Measurements from ENCODE around the gene TGM1. TPM values are rescaled to one million over a fixed set of nuclear protein-coding genes. Genes with fewer than 3 reads are reported as not detected.
A peak's percentile ranks its signal among the peaks of the same experiment; 100 is the strongest.

TGM1 gene
- total RNA-seq, 1 donor from 2014 or later: 5.9 TPM

DNA sequence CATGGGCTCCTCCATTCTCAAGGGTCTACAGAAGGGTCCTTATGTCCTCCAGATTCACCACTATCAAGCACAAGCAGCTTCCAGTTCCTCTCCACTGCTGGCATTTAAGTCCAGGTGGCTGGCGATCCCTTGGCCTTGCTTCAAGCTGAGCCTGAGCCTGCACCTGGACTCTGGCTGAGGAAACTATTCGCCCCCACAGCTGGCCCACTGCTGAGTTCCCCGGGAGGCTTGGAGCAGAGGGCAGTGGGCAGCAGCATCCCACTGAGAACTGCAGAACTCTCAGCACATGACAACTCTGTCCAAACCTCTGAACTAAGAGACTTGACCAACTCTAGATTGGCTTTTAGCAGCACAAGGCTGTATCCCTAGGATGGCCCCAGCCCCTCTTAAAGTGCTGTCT is 19.8 kb upstream of the TGM1 start:
- no peak for DNase-seq
- Histone ChIP-seq H3K4me1 (peaks cover 37% of the 10 kb centered on the region), H3K36me3 (no peaks in the 10 kb centered on the region), H3K4me3 (no peak overlapping the region), H3K9me3 (no peaks in the 10 kb centered on the region), H3K27ac (peak overlapping the region; percentile 53), H3K27me3 (ENCODE audit: low read depth) (no peaks in the 10 kb centered on the region)
- intact Hi-C loops (cut with DNase I): no loop called here
- ATAC-seq: no peak
- TF ChIP-seq, protein P1, sequence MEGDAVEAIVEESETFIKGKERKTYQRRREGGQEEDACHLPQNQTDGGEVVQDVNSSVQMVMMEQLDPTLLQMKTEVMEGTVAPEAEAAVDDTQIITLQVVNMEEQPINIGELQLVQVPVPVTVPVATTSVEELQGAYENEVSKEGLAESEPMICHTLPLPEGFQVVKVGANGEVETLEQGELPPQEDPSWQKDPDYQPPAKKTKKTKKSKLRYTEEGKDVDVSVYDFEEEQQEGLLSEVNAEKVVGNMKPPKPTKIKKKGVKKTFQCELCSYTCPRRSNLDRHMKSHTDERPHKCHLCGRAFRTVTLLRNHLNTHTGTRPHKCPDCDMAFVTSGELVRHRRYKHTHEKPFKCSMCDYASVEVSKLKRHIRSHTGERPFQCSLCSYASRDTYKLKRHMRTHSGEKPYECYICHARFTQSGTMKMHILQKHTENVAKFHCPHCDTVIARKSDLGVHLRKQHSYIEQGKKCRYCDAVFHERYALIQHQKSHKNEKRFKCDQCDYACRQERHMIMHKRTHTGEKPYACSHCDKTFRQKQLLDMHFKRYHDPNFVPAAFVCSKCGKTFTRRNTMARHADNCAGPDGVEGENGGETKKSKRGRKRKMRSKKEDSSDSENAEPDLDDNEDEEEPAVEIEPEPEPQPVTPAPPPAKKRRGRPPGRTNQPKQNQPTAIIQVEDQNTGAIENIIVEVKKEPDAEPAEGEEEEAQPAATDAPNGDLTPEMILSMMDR (IDR thresholded peaks at IDR 0.05): no peak

DNA sequence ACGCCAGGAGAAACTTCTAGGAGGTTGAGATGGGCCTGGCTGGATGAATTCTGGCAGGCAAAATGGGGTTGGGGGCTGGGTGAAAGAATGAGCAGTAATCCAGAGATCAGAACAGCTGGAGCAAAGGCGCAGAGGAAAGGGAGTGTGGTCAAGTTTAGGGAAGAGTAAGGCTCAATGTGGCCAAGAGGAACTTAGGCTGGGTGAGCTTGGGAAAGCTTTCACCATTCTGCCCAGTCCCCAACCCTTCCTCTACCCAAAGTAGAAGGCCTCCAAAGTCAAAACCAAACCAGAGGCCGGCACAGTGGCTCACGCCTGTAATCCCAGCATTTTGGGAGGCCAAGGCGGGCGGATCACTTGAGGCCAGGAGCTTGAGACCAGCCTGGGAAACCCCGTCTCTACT is 18.7 kb upstream of the TGM1 start:
- Histone ChIP-seq H3K9me3 (no peaks in the 10 kb centered on the region), H3K27ac (peak overlapping the region; percentile 53), H3K4me3 (no peak overlapping the region), H3K27me3 (ENCODE audit: low read depth) (no peaks in the 10 kb centered on the region), H3K4me1 (peaks cover 48% of the 10 kb centered on the region), H3K36me3 (no peaks in the 10 kb centered on the region)
- TF ChIP-seq, protein P1 (IDR thresholded peaks at IDR 0.05): no peak
- intact Hi-C loops (cut with DNase I): no loop called here
- DNase-seq (no peak), ATAC-seq (peak in 1 of 2 donors; percentile 25)

DNA sequence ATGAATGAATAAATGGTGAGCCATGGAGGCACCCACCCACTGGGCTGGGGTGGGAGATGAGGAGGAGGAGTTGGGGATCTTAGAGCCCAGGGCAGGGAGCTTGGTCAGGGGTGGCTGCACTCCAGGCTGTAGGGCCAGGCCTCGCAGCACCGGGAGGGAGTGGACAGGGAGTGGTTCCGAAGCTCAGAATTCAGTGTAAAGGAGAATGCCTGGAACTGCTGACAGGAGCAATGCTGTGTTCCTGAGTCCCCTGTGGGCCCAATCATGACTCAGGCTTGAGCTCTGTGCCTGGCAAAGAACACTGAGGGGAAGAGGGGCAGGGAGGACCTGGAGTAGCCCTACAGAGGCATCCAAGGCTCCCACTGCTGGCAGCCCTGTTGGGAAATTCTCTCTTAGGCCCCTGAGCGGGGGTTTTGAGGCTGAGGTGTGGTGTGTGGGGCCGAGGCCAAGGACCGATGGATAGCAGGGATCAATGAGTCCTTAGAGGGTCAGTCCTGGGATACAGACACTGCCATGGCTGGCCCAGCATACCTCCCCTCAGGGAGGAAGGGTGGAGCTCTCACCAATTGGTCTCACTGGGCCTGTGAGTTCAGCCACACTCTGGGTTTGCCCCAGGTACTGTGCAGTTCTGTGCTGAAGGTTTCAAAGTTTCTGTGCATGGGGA is 18.0 kb upstream of the TGM1 start:
- TF ChIP-seq, protein P1 (IDR thresholded peaks at IDR 0.05): no peak
- ATAC-seq: no peak
- peaks cover 55% of the 10 kb centered on the region for H3K4me1 ChIP-seq
- no peak overlapping the region for H3K4me3 ChIP-seq
- H3K36me3 ChIP-seq: no peaks in the 10 kb centered on the region
- no peaks in the 10 kb centered on the region for H3K27me3 ChIP-seq (ENCODE audit: low read depth)
- no peak for DNase-seq
- no peak overlapping the region for H3K27ac ChIP-seq
- intact Hi-C loops (cut with DNase I): no loop called here
- H3K9me3 ChIP-seq: no peaks in the 10 kb centered on the region

DNA sequence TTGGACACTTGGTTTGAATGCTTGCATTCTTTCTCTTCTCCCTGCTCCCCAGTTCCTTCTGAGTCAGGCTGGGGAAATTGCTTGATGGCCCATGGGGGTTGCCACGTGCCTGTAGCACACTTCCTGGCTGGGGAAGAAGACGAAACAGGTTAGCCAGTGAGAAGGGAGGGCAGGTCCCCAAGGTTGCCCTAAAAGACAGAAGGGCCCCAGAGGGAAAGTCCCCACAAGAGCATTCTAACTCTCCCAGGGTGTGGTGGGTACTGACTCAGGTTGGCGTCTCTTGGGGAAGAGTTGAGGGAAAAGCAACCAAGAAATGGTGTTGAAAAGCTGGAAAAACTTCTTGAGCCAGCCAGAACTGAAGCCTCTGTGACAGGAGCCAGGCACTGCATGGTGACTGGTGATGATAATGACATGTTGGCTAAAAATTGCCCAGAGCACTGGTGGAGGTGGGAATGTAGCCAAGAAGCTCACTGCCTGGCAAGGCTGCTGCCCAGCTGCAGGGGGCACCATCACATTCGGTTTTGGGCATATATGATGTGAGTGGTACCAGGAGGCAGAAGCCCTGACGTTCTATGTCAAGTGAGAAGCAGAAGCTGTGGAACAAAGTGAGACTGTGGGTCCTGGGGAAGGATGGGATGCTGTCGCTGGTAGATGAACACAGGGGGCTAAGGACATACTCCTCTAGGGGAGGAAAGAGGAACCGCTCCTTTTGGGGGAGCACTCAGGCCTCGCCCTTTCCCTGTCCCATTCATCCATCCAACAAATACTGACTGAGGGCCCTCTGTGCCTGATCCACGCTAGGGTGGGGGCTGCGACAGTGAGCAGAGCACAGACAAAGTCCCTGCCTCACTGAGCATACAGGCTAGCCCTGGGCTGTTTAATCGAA is 16.6 kb upstream of the TGM1 start:
- TF ChIP-seq, protein P1 (IDR thresholded peaks at IDR 0.05): peak; percentile 25
- Histone ChIP-seq H3K36me3 (no peaks in the 10 kb centered on the region), H3K4me3 (no peak overlapping the region), H3K27ac (no peak overlapping the region), H3K9me3 (no peaks in the 10 kb centered on the region), H3K27me3 (ENCODE audit: low read depth) (no peaks in the 10 kb centered on the region), H3K4me1 (peaks cover 68% of the 10 kb centered on the region)
- no peak for DNase-seq
- intact Hi-C loops (cut with DNase I): no loop called here
- peak in 1 of 2 donors; percentile 13 for ATAC-seq

DNA sequence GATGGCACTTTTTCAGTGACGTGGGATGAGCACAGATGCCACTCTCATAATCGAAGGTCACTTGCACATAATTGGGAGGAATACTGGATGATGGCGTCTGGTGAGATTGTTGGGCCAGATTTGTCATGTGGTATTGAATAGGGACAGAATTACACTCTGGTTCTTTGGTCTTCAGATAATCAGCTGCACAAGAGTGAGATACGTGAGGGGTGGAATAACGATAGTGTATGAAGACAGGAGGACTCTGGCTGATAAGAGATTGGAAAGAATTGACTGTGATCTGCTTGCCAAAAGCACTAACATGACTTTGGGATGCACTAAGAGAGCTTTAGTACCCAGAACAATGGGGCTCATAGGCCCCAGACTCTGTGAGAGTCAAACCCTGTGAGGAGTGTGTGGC is 15.4 kb upstream of the TGM1 start:
- no peaks in the 10 kb centered on the region for H3K9me3 ChIP-seq
- DNase-seq (no peak), ATAC-seq (no peak)
- H3K4me3 ChIP-seq: no peak overlapping the region
- H3K36me3 ChIP-seq: no peaks in the 10 kb centered on the region
- no peak overlapping the region for H3K27ac ChIP-seq
- intact Hi-C loops (cut with DNase I): no loop called here
- TF ChIP-seq, protein P1 (IDR thresholded peaks at IDR 0.05): no peak
- H3K27me3 ChIP-seq (ENCODE audit: low read depth): no peaks in the 10 kb centered on the region
- H3K4me1 ChIP-seq: peaks cover 79% of the 10 kb centered on the region

Data from lower lobe of right lung (tissue), 2 donors.